ENCODE data around the gene GCN1. TPM values are rescaled to one million over a fixed set of nuclear protein-coding genes. Genes with fewer than 3 reads are reported as not detected.

Gene GCN1
- total RNA-seq, 2 donors from 2014 or later = 39.3 to 120 TPM

DNA sequence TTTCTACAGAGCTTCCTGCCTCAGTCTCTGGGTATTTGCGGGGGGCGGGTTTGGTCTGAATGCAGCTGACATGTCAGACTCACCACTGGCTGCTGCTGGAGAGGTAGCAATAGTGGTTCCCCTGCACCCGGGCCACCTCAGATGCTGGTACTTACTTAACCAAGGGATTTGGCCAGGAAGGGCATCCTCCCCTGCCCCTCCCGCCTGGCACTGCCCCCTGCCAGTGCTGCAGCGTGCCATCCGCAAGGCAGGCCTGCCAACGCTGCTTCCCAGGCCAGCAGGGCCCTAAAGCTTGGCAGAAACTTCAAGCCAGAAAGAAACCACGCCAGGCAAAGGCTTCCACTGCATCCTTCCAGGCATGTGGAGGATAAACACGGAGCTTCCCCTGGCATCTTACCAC, 100.0 kb downstream of the GCN1 start:
- no peak overlapping the region for H3K27ac ChIP-seq
- H3K9me3 ChIP-seq = no peaks in the 10 kb centered on the region
- 63% methylated on average over 9 of the region's 9 CpGs for WGBS
- intact Hi-C loops (cut with DNase I) = no loop called here
- no peak for DNase-seq (ENCODE audit: low spot score)
- H3K4me3 ChIP-seq = no peak overlapping the region
- H3K4me1 ChIP-seq (replicated peaks) = no peaks in the 10 kb centered on the region
- H3K36me3 ChIP-seq = peaks cover 0 to 10% of the 10 kb centered on the region in 2 donors
- no peaks in the 10 kb centered on the region for H3K27me3 ChIP-seq (replicated peaks; ENCODE audit: insufficient read depth)
- TF ChIP-seq, protein P1, sequence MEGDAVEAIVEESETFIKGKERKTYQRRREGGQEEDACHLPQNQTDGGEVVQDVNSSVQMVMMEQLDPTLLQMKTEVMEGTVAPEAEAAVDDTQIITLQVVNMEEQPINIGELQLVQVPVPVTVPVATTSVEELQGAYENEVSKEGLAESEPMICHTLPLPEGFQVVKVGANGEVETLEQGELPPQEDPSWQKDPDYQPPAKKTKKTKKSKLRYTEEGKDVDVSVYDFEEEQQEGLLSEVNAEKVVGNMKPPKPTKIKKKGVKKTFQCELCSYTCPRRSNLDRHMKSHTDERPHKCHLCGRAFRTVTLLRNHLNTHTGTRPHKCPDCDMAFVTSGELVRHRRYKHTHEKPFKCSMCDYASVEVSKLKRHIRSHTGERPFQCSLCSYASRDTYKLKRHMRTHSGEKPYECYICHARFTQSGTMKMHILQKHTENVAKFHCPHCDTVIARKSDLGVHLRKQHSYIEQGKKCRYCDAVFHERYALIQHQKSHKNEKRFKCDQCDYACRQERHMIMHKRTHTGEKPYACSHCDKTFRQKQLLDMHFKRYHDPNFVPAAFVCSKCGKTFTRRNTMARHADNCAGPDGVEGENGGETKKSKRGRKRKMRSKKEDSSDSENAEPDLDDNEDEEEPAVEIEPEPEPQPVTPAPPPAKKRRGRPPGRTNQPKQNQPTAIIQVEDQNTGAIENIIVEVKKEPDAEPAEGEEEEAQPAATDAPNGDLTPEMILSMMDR (IDR thresholded peaks at IDR 0.05) = no peak

DNA sequence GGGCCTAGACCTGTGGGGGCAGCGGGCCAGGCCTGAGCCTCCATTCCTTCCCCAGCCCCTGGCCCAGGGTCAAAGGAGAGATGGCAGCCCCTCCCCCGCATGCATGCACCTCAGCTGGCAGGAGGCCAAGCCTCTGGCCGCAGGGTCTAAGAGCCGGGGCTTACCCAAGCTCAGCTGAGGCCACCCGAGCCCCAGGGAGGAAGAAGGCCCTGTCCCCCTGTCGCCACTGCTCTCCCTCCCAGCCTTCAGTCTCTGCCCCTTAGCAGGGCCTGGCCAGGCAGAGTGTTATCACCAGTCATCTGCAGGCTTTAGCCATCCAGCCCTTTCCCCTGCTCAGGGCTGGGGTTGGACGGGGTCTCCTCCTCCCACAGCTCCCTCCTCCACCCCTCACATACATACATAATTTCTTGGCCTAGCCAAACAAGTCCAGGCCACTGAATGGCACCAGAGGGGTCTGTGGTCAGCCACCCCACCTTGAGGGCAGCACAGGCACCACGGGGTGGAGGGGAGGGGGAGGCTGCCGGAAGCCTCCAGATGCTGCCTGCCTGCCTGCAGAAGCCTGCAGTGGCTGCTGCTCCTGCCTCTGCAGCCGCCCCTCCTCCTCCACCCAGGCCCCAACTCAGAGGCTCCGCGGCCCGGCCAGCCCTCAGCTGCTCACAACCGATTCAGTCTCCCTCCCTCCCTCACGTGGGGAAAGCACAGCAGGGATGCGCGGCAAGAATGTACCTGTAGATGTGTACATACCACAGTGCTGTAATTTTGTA, 100.7 kb downstream of the GCN1 start:
- H3K27me3 ChIP-seq (replicated peaks; ENCODE audit: insufficient read depth) = no peaks in the 10 kb centered on the region
- H3K4me3 ChIP-seq = no peak overlapping the region
- TF ChIP-seq POLR2A (IDR thresholded peaks at IDR 0.05) (no peak), POLR2AphosphoS5 (IDR thresholded peaks at IDR 0.05) (no peak)
- TF ChIP-seq, protein P1 (IDR thresholded peaks at IDR 0.05) = no peak
- 67% methylated on average over 14 of the region's 17 CpGs for WGBS
- peaks cover 0 to 10% of the 10 kb centered on the region in 2 donors for H3K36me3 ChIP-seq
- H3K27ac ChIP-seq = no peak overlapping the region
- no peaks in the 10 kb centered on the region for H3K4me1 ChIP-seq (replicated peaks)
- intact Hi-C loops (cut with DNase I) = no loop called here
- no peaks in the 10 kb centered on the region for H3K9me3 ChIP-seq
- DNase-seq (ENCODE audit: low spot score) = no peak

DNA sequence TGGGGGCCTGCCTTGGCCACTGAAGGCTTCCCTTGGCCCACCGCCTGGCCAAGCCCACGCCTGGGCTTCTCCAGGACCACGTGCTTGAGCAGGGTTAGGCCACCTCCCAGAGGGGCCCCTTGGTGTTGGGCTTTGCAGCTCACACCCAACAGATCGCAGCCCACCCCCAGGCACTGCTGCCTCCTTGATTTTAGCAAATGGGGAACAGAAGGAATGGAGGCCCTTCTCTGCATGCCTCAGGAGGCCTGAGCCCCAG, 101.3 kb downstream of the GCN1 start:
- DNase-seq (ENCODE audit: low spot score) = no peak
- no peak overlapping the region for H3K27ac ChIP-seq
- TF ChIP-seq POLR2AphosphoS5 (IDR thresholded peaks at IDR 0.05) = no peak
- TF ChIP-seq, protein P1 (IDR thresholded peaks at IDR 0.05) = no peak
- TF ChIP-seq POLR2A (IDR thresholded peaks at IDR 0.05) = no peak
- no peaks in the 10 kb centered on the region for H3K4me1 ChIP-seq (replicated peaks)
- H3K27me3 ChIP-seq (replicated peaks; ENCODE audit: insufficient read depth) = no peaks in the 10 kb centered on the region
- H3K36me3 ChIP-seq = peaks cover 0 to 10% of the 10 kb centered on the region in 2 donors
- no peaks in the 10 kb centered on the region for H3K9me3 ChIP-seq
- intact Hi-C loops (cut with DNase I) = no loop called here
- WGBS = 90% methylated on average over 3 of the region's 4 CpGs
- H3K4me3 ChIP-seq = no peak overlapping the region

DNA sequence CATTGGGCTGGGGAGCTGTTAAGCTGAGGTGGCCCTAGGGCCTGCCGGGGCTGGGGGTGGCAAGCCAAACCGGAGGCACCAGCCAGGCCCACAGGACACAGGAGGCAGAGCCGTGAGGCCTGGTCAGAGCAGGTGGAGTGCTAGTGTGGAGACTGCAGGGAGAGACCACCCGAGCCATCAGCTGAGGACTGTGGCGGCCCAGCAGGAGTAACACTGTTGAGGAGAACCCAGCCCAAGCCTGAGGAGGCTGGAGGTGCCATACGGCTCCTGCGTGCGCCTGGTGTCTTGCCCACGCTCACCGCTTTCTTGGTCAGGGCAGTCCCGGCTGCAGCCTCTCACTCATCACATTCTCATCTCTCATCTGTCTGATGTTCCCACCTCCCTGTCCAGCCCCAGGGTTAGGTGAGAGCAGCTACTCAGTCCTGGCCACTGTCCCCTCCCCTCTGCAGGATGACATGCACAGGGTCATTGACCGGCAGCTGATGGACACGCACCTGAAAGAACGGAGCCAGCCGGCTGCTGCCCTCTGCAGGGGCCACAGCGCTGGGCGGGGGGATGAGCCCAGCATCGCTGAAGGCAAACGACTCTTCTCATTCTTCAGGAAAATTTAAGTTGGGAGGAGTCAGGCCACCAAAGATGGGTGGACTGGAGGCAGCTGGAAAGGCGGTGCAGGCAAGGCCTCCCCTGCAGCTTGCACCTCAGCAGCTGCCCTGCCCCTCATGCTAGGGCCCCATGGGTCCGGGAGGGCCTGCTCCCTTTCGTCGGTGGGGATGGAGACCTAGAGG, 101.8 kb downstream of the GCN1 start:
- H3K4me1 ChIP-seq (replicated peaks) = no peaks in the 10 kb centered on the region
- intact Hi-C loops (cut with DNase I) = no loop called here
- no peak for TF ChIP-seq POLR2AphosphoS5 (IDR thresholded peaks at IDR 0.05)
- TF ChIP-seq, protein P1 (IDR thresholded peaks at IDR 0.05) = no peak
- TF ChIP-seq POLR2A (IDR thresholded peaks at IDR 0.05) = no peak
- H3K27ac ChIP-seq = no peak overlapping the region
- no peaks in the 10 kb centered on the region for H3K9me3 ChIP-seq
- H3K36me3 ChIP-seq = peaks cover 0 to 10% of the 10 kb centered on the region in 2 donors
- H3K4me3 ChIP-seq = no peak overlapping the region
- H3K27me3 ChIP-seq (replicated peaks; ENCODE audit: insufficient read depth) = no peaks in the 10 kb centered on the region
- 84% methylated on average over 23 of the region's 23 CpGs for WGBS
- DNase-seq (ENCODE audit: low spot score) = no peak

All from prostate gland (tissue), 2 donors.